ENCODE results near the gene AKAP12.

Gene AKAP12

GRCh38 chr6:151236668-151237401 is 2.9 kb upstream of the AKAP12 start:
- DNase-seq (ENCODE audit: low read depth) = no peak

GRCh38 chr6:151240036-151240685 is 394 bp downstream of the AKAP12 start:
- no peak for DNase-seq (ENCODE audit: low read depth)

GRCh38 chr6:151240791-151241642 is 1.2 kb downstream of the AKAP12 start:
- no peak for DNase-seq (ENCODE audit: low read depth)

DNA sequence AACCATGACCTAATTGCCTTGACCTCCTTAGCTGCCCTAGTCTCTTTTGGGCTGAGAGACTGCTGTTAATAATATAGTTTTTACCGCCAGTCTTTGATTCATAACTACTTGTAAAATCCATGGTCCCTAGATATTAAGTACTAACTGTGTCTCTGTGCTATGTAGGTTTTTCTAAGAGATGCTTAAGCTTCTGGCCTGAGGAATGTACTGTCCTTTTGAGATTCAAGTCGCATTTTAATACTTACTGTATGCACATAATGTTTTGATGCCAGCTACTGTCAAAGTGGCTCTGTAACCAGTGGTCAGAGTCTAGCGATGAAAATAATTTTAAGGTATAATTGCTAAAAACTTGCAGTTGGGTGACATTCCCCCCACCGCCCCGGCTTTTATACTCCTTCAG is 2.1 kb downstream of the AKAP12 start:
- DNase-seq (ENCODE audit: low read depth) = no peak

- DNase-seq (ENCODE audit: low read depth) = no peak
Observed at GRCh38 chr6:151242420-151242861, 2.7 kb downstream of the AKAP12 start.

DNA sequence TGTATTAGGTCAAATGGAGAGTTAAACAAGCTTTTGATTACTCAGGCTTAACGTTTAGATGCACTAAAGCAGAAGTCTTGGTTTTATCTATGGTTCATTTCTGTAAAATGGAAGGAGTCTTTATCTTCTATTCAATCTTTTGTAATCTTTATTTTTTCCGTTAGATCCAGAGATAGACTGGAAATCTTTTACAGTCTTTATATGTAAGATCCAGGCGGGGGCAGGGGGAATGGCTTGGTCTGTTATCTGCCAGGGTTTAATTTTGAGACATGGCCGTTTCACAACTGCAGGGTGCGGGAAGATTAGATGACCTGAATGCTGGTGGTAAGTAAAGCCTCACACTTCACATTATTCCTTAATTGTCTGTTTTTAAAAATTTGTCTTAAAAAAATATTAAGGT is 3.7 kb downstream of the AKAP12 start:
- no peak for DNase-seq (ENCODE audit: low read depth)

DNA sequence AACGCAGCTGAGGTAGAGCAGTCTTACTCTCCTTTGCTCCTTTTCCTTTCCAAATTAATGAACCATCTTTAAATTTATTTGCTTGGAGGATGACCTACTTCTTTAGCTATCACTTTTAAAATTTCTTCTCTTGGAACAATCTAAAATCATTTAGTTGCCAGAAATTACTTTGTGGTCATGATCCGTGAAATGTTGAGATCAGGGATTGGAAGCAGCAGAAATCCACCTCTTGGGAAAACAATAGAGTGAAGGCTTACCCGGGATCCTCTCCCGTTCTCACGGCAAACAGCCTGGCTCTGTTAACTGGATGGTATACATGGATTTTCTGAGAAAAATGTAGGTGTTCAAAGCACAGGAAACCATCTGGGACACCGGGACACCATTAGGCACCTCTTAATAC is 7.7 kb downstream of the AKAP12 start:
- no peak for DNase-seq (ENCODE audit: low read depth)

DNA sequence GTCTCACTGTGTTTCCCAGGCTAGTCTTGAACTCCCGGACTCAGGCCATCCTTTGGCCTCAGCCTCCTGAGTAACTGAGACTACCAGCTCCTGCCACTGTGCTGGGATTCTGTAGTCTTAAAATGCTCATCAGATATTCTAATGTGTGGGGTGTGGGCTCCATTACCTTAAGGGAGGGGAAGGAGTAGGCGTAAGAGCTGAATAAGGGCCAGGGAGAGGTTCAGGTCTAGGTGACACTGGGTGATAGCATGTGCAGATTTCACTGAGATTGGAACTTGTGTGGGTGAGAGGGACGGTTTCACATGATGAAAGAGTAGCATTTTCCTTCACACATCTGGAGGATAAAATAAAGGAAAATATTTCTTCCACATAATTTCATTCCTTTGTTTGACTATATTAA is 8.5 kb downstream of the AKAP12 start:
- no peak for DNase-seq (ENCODE audit: low read depth)

DNA sequence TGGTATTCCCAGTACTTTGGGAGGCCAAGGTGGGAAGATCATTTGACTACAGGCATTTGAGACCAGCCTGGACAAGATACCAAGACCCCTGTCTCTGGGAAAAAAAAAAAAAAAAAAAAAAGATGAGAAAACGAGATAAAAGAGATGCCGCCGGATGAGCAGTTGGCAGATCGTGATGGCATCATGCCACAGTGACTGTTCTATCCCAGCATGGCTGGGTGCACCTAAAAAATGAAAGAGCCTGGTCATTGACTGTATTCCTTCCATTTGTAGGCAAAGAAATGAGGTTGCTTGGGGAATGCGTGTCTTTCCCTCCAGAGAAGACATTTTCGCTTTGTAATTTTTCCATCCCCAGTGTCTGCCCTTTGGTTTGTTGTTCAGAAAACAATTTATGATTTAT is 12.9 kb downstream of the AKAP12 start:
- DNase-seq (ENCODE audit: low read depth) = no peak

DNA sequence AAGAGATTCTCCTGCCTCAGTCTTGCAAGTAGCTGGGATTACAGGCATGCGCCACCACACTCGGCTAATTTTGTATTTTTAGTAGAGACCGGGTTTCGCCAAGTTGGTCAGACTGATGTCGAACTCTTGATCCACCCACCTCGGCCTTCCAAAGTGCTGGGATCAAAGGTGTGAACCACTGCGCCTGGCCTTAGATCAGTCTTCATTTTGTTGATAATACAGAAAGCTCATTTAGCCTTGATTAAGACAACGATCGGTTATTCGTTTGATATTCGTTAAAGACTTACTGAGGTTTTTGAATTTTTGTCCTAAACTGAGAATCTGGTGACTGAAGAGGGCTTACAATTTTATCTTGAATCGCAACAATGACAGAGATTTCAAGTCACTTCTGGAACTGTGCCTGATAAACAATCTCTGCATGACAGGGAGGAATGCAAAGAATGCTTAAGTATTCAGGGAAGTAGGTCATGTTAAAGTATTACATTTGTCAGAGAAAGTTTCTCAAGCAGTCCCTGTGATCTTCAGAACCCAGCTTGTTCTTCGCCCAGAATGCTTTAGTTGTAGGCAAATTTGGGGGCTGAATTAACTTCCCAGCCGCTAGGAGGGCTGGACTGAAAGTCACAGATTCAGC is 14.8 kb downstream of the AKAP12 start:
- no peak for DNase-seq (ENCODE audit: low read depth)

- no peak for DNase-seq (ENCODE audit: low read depth)
Observed at GRCh38 chr6:151255811-151256210, 16.0 kb downstream of the AKAP12 start.

- no peak for DNase-seq (ENCODE audit: low read depth)
Observed at GRCh38 chr6:151257985-151258445, 18.2 kb downstream of the AKAP12 start.

GRCh38 chr6:151260205-151260604 is 20.4 kb downstream of the AKAP12 start:
- DNase-seq (ENCODE audit: low read depth) = no peak

DNA sequence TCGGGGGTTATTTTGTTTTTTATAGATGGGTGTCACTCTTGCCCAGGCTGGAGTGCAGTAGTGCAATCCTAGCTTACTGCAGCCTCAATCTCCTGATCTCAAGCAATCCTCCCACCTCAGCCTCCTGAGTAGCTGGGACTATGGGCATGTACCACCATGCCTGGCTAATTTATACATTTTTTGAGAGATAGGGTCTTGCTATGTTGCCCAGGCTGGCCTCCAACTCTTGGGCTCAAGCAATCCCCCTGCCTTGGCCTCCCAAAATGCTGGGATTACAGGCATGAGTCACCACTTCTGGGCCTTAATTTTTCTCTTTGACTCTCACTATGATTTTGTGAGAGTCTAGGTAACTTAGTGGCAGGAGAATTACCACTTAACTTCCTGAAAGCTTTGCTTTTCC is 23.3 kb downstream of the AKAP12 start:
- DNase-seq (ENCODE audit: low read depth) = no peak

DNA sequence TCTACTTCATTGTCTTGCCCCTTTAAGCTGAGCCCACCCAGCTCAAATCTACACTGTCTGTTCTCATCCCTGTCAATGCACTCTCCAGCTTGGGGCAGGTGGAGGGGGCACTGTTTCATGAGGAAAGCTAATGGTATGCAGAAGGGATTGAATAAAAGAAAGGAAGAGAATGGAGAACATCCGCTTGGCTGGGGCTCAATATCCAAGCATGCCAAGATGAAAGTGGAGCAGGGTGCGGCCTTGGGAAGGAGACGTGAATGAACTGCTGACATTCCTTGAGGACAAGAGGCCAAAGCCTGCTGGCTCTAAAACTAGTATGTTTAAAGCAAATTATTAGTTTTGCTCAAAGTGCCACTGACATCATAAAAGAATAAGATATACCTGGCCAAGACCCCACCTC is 24.2 kb downstream of the AKAP12 start:
- DNase-seq (ENCODE audit: low read depth) = no peak

DNA sequence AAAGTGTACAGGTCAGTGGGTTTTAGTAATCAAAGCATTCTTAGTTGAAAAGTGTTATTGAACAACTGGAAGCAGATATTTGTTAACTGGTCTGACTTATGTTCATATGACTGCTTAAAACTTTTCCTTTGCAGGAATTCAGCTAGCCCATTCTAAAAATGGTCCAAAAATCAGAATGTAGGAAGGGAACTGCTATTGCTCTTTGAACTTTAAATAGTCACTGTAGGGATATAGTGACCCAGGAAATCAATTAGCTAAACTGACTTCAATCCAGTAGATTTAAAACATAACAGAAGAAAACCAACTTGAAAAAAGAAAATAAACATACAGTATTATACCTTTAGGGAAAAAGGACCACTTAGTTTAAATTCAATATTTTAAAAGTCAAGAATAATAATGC is 25.5 kb downstream of the AKAP12 start:
- no peak for DNase-seq (ENCODE audit: low read depth)

- no peak for DNase-seq (ENCODE audit: low read depth)
Observed at GRCh38 chr6:151269321-151269995, 29.7 kb downstream of the AKAP12 start.

- no peak for DNase-seq (ENCODE audit: low read depth)
Observed at GRCh38 chr6:151275121-151275520, 35.4 kb downstream of the AKAP12 start.

DNA sequence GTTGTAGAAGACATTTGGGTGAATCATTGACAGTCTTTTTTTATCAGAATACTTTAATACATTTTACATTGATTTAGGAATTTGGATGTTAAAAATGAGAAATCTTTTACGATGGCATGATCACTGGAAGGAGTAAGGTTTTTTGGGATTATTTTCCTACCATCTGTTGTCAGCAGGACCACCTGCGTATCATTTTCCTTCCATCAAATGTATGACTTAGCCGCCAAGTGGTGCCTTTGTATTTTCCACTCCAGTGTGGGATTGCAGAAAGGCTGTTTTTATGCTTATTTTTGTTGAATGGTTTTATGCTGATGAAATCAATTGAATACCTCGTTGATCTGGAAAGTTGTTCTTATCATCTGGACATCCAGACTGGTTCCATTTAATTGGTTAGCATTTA is 35.8 kb downstream of the AKAP12 start:
- no peak for DNase-seq (ENCODE audit: low read depth)

DNA sequence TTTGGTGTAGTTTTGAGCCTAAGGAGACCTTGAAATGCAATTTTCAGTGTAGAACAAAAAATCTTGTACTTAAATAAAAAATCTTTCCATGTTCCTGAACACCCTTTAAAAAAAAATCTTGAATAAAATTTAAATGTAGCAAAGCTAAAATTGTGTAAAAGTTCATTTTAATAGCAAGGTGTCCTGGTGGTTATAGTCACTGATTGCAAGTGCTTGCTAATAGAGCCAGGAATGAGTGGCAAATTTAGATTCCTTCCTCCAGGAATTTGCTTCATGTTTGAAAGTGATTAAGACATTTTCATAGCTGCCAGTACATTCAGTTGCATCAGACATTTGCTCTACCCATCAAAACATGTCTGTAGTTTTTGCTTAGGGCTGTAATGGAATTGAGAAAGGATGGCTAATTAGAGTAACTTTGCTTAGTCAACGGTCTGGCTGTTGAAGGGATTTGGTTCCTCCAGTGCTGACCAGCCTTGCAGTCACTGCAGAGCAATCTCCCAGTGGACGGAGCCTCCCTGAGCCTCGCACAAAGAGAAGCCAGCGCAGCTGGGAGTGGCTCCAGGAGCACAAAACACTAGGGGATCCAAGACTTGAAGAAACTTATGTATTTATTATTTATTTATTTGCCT is 36.5 kb downstream of the AKAP12 start:
- DNase-seq (ENCODE audit: low read depth) = no peak

- DNase-seq (ENCODE audit: low read depth) = no peak
Observed at GRCh38 chr6:151279891-151280290, 40.1 kb downstream of the AKAP12 start.

Measured in activated gamma-delta T cell treated with anti-CD3 and anti-CD28 coated beads, Interleukin-2, amount 50 U/mL, for 16 hours (primary cell).